Measurements from ENCODE around the gene POU3F1.

- TF ChIP-seq, protein P1, sequence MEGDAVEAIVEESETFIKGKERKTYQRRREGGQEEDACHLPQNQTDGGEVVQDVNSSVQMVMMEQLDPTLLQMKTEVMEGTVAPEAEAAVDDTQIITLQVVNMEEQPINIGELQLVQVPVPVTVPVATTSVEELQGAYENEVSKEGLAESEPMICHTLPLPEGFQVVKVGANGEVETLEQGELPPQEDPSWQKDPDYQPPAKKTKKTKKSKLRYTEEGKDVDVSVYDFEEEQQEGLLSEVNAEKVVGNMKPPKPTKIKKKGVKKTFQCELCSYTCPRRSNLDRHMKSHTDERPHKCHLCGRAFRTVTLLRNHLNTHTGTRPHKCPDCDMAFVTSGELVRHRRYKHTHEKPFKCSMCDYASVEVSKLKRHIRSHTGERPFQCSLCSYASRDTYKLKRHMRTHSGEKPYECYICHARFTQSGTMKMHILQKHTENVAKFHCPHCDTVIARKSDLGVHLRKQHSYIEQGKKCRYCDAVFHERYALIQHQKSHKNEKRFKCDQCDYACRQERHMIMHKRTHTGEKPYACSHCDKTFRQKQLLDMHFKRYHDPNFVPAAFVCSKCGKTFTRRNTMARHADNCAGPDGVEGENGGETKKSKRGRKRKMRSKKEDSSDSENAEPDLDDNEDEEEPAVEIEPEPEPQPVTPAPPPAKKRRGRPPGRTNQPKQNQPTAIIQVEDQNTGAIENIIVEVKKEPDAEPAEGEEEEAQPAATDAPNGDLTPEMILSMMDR (IDR thresholded peaks at IDR 0.05), result no peak
- no peak for TF ChIP-seq EZH2 (IDR thresholded peaks at IDR 0.05; ENCODE audit: borderline replicate concordance, insufficient read depth, low read depth, low read length, poor library complexity, severe bottlenecking)
Measured at GRCh38 chr1:38062361-38063288, 16.0 kb upstream of the POU3F1 start.

All from B cell (primary cell).